ELR (cell line): Measurements from ENCODE around the gene PPP1R3F.
"Not testable (repeated sequence)": the region's sequence is repeated elsewhere in the genome, so short reads cannot be mapped to it uniquely, and the experiment has no call there.

Source experiments
- DNase-seq: peaks from one replicate; pipeline ENCODE4 v3.0.0-alpha.2; 2015; ENCODE audit warnings: low read depth

The PPP1R3F gene

GRCh38 chrX:49321737-49322136 is 52.1 kb downstream of the PPP1R3F start, which contains the start of gene GAGE12J:
GAGE12J (plus strand) TSS chrX:49322037; CDS start chrX:49323194, 1,157 bp downstream.
- not testable (repeated sequence) for DNase-seq

- DNase-seq, result not testable (repeated sequence)
These were observed 52.7 kb downstream of the PPP1R3F start for GRCh38 chrX:49322266-49322665.

GRCh38 chrX:49323735-49324134 is 54.1 kb downstream of the PPP1R3F start:
- not testable (repeated sequence) for DNase-seq

- not testable (repeated sequence) for DNase-seq
These were observed 60.8 kb downstream of the PPP1R3F start for GRCh38 chrX:49330421-49330820.

GRCh38 chrX:49331282-49331681 is 61.7 kb downstream of the PPP1R3F start, which contains the start of gene GAGE13:
GAGE13 (plus strand) TSS chrX:49331582; CDS start chrX:49332738, 1,156 bp downstream.
- DNase-seq, result not testable (repeated sequence)

- not testable (repeated sequence) for DNase-seq
These were observed 62.2 kb downstream of the PPP1R3F start for GRCh38 chrX:49331841-49332240.
